Thoracic aorta (tissue), 2 donors: ENCODE measurements around the gene SLFN5. TPM values are rescaled to one million over a fixed set of nuclear protein-coding genes. Genes with fewer than 3 reads are reported as not detected.

Experiments
- ATAC-seq: fragments of 150-250 bp; one replicate; pipeline ENCODE4 v1.8.0; 2017; ENCODE audit warnings: low read depth; ENCODE audit not compliant: insufficient number of reproducible peaks, low FRiP score
- DNase-seq: peaks from one replicate; pipeline ENCODE4 v3.0.0-alpha.2; 2020; ENCODE audit warnings: low spot score
- H3K27ac ChIP-seq, 2 donors: fragments of 200-600 bp; sonication (generic); 1 replicate in 1 of 2; 2 replicates in 1 of 2; pipeline ENCODE4 v1.5.1; 2016; ENCODE audit warnings: mild to moderate bottlenecking in 2 of 2, moderate library complexity in 2 of 2
- H3K27me3 ChIP-seq: fragments of 200-600 bp; sonication (generic); replicated peaks from 2 replicates; pipeline ENCODE4 v1.6.0; 2016; ENCODE audit warnings: mild to moderate bottlenecking; ENCODE audit not compliant: insufficient read depth
- H3K36me3 ChIP-seq: fragments of 200-600 bp; sonication (generic); one replicate; pipeline ENCODE4 v1.5.1; 2016
- H3K4me1 ChIP-seq, 2 donors: fragments of 200-600 bp; sonication (generic); 1 replicate in 1 of 2; 2 replicates in 1 of 2; pipeline versions ENCODE4 v1.5.1 to v1.6.0; 2016; ENCODE audit warnings: low read depth in 2 of 2, mild to moderate bottlenecking in 1 of 2; ENCODE audit not compliant: control insufficient read depth in 1 of 2
- H3K4me3 ChIP-seq: fragments of 200-600 bp; sonication (generic); 2 replicates; pipeline ENCODE4 v1.5.1; 2016; ENCODE audit warnings: mild to moderate bottlenecking
- H3K9me3 ChIP-seq: fragments of 200-600 bp; sonication (generic); 2 replicates; pipeline ENCODE4 v1.5.1; 2016
- total RNA-seq, 2 donors: library from RNA; depleted of rRNA; stranded (reverse); fragments of >200 nt; gene quantifications; one replicate each; pipeline versions ENCODE4 v1.1.0 to v1.2.3, GENCODE V29; 2016
- TF ChIP-seq, protein P1 (sequence below): fragments of 200-600 bp; sonication (generic); IDR thresholded peaks from one replicate; pipeline ENCODE4 v1.5.1; 2019; ENCODE audit warnings: antibody characterized with exemption

The SLFN5 gene
- total RNA-seq, 2 donors from 2014 or later = 19.0 to 23.8 TPM

DNA sequence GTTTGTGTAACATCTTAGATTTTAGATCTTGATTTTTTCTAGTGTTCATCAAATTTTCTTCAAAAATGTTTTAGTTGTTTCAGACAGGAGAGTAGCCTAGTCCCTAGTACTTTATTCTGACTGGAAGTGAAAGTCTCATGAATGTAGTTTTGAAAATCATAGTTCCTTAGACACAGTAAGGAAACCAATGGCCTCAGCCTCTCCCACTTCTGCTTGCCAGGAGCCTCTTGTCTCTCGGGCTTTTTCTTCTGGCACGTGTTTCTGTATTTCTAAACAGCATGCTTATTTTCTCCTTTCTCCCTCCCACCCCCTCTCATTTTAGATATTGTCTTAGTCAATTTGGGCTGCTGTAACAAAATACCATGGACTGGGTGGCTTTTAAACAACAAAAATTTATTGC lies 9.8 kb downstream of the SLFN5 start:
- Histone ChIP-seq H3K4me3 (no peak overlapping the region), H3K36me3 (no peaks in the 10 kb centered on the region), H3K9me3 (no peaks in the 10 kb centered on the region), H3K27ac (peak overlapping the region in 1 of 2 donors; percentile 12), H3K4me1 (peaks cover 9 to 25% of the 10 kb centered on the region in 2 donors), H3K27me3 (no peaks in the 10 kb centered on the region)
- TF ChIP-seq, protein P1, sequence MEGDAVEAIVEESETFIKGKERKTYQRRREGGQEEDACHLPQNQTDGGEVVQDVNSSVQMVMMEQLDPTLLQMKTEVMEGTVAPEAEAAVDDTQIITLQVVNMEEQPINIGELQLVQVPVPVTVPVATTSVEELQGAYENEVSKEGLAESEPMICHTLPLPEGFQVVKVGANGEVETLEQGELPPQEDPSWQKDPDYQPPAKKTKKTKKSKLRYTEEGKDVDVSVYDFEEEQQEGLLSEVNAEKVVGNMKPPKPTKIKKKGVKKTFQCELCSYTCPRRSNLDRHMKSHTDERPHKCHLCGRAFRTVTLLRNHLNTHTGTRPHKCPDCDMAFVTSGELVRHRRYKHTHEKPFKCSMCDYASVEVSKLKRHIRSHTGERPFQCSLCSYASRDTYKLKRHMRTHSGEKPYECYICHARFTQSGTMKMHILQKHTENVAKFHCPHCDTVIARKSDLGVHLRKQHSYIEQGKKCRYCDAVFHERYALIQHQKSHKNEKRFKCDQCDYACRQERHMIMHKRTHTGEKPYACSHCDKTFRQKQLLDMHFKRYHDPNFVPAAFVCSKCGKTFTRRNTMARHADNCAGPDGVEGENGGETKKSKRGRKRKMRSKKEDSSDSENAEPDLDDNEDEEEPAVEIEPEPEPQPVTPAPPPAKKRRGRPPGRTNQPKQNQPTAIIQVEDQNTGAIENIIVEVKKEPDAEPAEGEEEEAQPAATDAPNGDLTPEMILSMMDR = no peak
- DNase-seq (no peak), ATAC-seq (no peak)

DNA sequence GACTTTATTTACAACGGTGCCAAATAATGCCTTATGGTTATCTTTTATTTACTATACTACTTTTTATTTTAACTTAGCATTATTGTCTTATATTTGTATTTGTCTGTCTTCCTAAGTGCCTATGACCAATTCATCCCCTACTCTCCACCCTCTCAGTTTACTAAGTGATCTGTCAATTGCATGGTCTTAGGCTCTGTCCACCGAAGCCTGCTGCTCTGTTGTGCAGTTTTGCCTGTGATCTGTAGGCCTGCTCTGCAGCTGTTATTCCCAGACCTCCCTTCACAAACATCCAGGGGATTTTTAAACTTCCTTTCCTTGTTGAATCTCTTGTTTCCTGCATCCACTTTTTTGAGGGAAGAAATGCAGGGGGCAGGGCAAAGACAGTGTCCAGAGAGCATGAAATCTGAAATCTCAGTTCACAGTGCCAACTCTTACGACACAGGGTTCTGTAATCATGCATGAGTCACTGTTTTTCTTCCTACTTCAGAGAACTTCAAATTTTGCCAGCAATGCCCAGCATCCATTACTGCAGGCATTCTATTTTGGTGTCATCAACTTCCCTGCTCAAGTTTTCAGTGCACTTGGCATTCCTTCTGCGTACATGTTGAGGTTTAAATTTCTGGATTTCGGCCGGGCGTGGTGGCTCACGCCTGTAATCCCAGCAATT lies 11.4 kb downstream of the SLFN5 start:
- TF ChIP-seq, protein P1 = no peak
- peak overlapping the region; percentile 47 to 69 for H3K27ac ChIP-seq
- peaks cover 9 to 31% of the 10 kb centered on the region in 2 donors for H3K4me1 ChIP-seq
- DNase-seq = peak; percentile 56
- no peak overlapping the region for H3K4me3 ChIP-seq
- no peaks in the 10 kb centered on the region for H3K9me3 ChIP-seq
- H3K36me3 ChIP-seq = no peaks in the 10 kb centered on the region
- no peaks in the 10 kb centered on the region for H3K27me3 ChIP-seq
- peak; percentile 88 for ATAC-seq

DNA sequence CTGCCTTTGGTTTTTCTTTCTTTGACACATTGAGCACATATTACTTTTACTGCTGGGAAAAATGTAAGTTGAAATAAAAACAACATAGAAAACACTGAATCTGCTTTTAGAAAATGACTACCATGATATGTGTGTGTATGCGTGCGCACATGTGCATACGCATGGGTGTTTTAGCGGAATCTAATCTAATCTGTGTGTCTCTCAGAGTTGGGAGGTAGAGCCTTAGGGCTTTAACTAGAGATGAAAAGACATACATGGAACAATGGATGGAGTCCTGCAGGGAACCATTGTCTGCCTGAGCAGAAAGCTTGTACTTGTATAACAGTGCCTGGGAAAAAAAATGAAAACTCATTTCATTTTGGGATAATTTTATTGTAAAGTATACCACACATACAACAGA lies 12.4 kb downstream of the SLFN5 start:
- H3K4me1 ChIP-seq = peaks cover 9 to 31% of the 10 kb centered on the region in 2 donors

DNA sequence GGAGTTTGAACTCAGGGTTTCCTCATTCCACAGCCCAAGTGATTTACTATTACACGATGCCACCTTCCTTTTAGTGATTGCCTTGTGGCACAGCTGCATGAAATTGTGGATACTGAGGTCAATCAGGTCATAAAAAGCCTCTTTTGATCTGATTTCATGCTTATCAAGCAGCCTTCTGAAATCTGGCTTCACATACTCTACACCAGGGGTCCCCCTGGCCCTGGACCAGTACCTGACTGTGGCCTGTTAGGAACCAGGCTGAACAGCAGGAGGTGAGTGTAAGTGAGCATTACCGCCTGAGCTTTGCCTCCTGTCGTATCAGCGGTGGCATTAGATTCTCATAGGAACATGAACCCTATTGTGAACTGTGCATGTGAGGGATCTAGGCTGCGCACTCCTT lies 13.8 kb downstream of the SLFN5 start:
- TF ChIP-seq, protein P1 = no peak

More for the DNA sequence above, 12.4 kb downstream of the SLFN5 start:
- Histone ChIP-seq H3K27me3 (no peaks in the 10 kb centered on the region), H3K9me3 (no peaks in the 10 kb centered on the region), H3K27ac (no peak overlapping the region), H3K36me3 (no peaks in the 10 kb centered on the region), H3K4me3 (no peak overlapping the region)
- TF ChIP-seq, protein P1 = no peak
- ATAC-seq = no peak
- DNase-seq = no peak

DNA sequence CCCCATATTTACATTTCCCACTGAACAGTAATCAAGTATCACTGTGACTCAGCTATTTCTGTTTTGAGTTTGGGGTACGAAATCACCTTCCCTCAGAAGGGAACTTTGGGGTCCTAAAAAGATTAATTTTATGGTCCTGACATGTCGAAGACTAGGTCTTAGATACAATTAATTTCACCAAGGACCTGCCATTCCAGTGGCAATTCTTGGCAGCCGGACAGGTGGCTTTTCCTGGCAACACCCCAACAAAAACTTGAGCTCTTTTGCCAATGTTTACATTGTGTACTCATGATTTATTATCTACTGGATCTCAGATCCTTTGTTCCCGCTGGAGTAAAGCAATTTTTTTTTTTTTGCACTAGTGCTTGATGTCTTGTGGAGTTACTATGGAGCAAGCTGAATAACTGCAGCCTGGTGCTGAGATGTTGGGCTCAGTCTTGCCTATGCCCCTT lies 14.4 kb downstream of the SLFN5 start:
- Histone ChIP-seq H3K27me3 (no peaks in the 10 kb centered on the region), H3K27ac (no peak overlapping the region), H3K4me1 (peaks cover 9 to 31% of the 10 kb centered on the region in 2 donors), H3K36me3 (no peaks in the 10 kb centered on the region), H3K4me3 (no peak overlapping the region), H3K9me3 (no peaks in the 10 kb centered on the region)
- no peak for ATAC-seq
- DNase-seq = no peak
- TF ChIP-seq, protein P1 = no peak

More for the DNA sequence above, 13.8 kb downstream of the SLFN5 start:
- Histone ChIP-seq H3K4me1 (peaks cover 9 to 31% of the 10 kb centered on the region in 2 donors), H3K27ac (no peak overlapping the region), H3K36me3 (no peaks in the 10 kb centered on the region), H3K27me3 (no peaks in the 10 kb centered on the region), H3K9me3 (no peaks in the 10 kb centered on the region), H3K4me3 (no peak overlapping the region)
- no peak for ATAC-seq
- DNase-seq = no peak
